ENCODE data around the gene USP13.
A peak's percentile ranks its signal among the peaks of the same experiment; 100 is the strongest.

The USP13 gene

DNA sequence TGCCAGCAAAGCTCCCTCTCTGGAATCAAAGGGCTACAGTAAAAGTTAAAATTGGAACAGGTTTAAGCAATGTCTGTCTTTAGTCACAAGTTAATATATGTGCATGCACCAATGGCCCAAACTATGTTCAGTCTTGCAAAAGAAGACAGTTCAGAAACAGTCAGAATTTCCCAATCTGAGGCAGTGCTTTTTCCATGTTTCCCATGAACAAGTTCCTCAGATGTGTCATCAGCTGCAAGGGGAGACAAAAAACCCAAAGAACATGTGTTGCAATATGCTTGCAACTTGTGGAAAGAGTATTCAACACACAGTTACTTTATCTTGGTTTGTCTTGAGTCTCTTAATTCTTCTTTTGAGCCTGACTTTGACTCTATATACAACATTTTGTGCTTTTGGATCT lies 148.4 kb downstream of the USP13 start:
- no peak for DNase-seq (ENCODE audit: extremely low spot score)
- CTCF ChIA-PET = interaction anchor here (0.6 to 1.7 kb wide), 2 partner anchors 11 to 18 kb away, joined by 3 to 5 read pairs; no protein-coding TSS in a partner anchor
- POLR2A ChIA-PET = no interaction called here
- TF ChIP-seq, protein P1, sequence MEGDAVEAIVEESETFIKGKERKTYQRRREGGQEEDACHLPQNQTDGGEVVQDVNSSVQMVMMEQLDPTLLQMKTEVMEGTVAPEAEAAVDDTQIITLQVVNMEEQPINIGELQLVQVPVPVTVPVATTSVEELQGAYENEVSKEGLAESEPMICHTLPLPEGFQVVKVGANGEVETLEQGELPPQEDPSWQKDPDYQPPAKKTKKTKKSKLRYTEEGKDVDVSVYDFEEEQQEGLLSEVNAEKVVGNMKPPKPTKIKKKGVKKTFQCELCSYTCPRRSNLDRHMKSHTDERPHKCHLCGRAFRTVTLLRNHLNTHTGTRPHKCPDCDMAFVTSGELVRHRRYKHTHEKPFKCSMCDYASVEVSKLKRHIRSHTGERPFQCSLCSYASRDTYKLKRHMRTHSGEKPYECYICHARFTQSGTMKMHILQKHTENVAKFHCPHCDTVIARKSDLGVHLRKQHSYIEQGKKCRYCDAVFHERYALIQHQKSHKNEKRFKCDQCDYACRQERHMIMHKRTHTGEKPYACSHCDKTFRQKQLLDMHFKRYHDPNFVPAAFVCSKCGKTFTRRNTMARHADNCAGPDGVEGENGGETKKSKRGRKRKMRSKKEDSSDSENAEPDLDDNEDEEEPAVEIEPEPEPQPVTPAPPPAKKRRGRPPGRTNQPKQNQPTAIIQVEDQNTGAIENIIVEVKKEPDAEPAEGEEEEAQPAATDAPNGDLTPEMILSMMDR (IDR thresholded peaks at IDR 0.05; ENCODE audit: control extremely low read depth, extremely low read depth, low read depth, missing control alignments) = no peak

DNA sequence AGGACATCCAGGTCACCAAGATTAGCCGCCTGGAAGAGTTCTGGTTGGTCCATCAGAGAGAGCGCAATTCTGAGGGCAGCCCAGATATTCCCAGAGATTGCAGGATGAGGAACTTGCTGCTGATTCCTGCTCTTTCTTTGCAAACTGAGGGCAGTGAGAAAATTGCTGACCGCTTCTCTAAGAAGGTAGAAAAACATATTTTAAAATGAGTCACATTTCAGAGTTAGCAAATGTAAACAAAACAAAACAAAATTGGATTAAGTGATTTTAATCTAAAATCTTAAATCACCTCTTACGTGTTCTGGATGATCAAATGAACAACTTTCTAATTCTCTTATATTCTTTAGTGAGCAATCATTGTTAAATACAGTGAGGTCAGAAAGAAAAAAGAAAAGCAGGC lies 149.0 kb downstream of the USP13 start:
- CTCF ChIA-PET = interaction anchor here (0.6 to 1.7 kb wide), 2 partner anchors 10 to 18 kb away, joined by 3 to 5 read pairs; no protein-coding TSS in a partner anchor
- TF ChIP-seq, protein P1 (IDR thresholded peaks at IDR 0.05; ENCODE audit: control extremely low read depth, extremely low read depth, low read depth, missing control alignments) = no peak
- POLR2A ChIA-PET = no interaction called here
- DNase-seq (ENCODE audit: extremely low spot score) = no peak

DNA sequence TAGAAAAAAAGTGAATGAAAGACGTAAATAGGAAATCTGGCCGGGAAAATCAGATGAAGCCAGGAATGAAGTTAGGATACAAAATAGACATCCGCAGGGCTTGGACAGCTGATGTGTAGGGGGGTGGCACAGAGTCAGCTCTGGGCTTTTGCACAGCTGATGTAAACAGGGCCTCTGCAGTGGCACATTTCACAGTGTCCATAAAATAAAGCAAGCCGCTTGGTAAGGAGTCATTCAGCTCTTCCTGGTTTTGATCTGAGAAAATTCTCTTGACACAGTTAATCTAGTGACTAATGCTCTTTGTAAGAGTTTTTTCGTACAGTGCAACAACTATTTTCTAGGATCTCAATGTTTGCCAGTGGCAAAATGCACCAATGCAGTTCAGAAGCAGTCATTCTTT lies 153.3 kb downstream of the USP13 start:
- ChIA-PET POLR2A (no interaction called here), CTCF (interaction anchor here (1.1 kb wide), 1 partner anchor 33 kb away, joined by 3 read pairs; no protein-coding TSS in a partner anchor)
- DNase-seq (ENCODE audit: extremely low spot score) = no peak
- TF ChIP-seq, protein P1 (IDR thresholded peaks at IDR 0.05; ENCODE audit: control extremely low read depth, extremely low read depth, low read depth, missing control alignments) = no peak

DNA sequence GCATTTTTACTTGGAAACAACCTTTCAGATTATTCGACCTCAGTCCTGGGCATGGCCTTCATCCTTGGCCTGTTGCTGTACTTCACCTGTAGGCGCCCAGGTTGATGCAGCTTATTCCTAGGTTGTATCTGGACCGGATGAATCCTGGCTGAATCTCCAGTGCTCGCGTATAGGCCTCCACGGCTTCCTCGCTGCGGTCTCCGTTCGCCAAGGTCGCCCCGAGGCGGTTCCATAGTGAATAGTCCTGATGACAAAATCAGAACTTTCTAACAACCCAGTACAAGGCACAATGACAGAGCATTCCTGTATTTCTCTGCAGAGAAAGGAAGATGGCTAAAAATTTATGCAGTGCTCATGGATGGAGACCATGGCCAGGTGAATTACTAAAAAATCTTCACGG lies 154.7 kb downstream of the USP13 start:
- ChIA-PET CTCF (no interaction called here), POLR2A (no interaction called here)
- DNase-seq (ENCODE audit: extremely low spot score) = no peak
- TF ChIP-seq, protein P1 (IDR thresholded peaks at IDR 0.05; ENCODE audit: control extremely low read depth, extremely low read depth, low read depth, missing control alignments) = no peak

DNA sequence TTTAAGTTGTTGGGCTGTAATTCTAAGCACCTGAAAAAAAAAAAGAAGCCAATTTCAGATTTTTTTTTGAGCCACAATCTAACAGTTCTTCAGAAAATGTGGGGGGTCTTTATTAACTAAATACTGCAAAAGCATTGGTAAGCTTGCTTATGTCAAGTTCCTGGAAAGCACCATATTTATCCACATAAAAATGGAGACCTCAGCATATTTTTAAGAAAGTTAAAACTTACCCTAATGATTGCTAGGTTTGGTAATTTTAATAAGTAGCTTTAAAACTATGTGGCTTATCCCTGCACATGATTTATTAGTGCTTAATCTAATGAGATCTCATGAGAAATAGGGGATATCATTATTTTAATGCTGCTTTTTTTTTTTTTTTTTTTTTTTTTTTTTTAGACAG lies 156.8 kb downstream of the USP13 start:
- DNase-seq (ENCODE audit: extremely low spot score) = no peak
- CTCF ChIA-PET = interaction anchor here (2.0 kb wide), 1 partner anchor 43 kb away, joined by 5 read pairs; no protein-coding TSS in a partner anchor
- POLR2A ChIA-PET = no interaction called here
- TF ChIP-seq, protein P1 (IDR thresholded peaks at IDR 0.05; ENCODE audit: control extremely low read depth, extremely low read depth, low read depth, missing control alignments) = no peak

DNA sequence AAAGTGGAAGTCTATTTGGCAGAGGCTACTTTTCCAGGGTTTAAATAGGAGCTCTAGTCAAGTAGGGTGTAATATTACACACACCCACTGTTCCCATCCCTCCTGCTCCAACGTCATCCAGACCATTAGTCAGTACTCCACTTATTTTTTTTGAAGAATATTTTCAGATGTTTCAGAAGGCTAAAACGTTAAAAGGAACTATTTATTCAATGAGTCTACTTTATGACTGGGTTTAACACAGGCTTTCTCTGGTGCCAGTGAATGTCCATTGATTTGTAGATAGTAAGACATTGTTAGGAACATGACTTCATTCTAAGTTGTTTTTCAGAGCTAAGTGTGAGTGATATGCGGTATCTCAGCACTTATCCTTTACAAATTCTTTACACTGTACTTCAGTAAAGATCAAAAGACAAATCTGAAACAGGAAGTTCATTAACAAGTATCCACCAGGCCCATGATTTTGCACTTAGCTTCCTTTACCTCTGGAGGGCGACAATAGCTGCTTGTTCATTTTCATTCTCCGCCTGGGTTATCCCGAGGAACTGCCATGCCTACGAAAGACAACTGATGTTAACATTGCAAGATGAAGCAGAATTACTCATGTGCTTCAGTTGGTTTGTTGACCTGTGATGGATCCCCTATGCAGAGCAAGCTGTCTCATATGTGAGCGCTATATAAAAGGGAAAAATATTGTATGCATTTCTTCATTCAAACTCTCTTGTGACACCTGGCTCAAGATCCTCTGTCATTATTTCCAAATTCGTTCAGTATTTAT lies 158.7 kb downstream of the USP13 start:
- ChIA-PET POLR2A (no interaction called here), CTCF (interaction anchor here (0.6 to 2.4 kb wide), 29 partner anchors 9 to 796 kb away, joined by 3 to 23 read pairs (median 4); no protein-coding TSS in a partner anchor)
- TF ChIP-seq, protein P1 (IDR thresholded peaks at IDR 0.05; ENCODE audit: control extremely low read depth, extremely low read depth, low read depth, missing control alignments) = peak; percentile 64
- peak; percentile 64 for DNase-seq (ENCODE audit: extremely low spot score)
